HG03354 (cell line): ENCODE results near the gene ALPK3.

Source experiments
- ATAC-seq: cut with Tn5 transposase; IDR thresholded peaks from one replicate; pipeline ENCODE4 v1.9.1; 2021; ENCODE audit warnings: mild to moderate bottlenecking; ENCODE audit not compliant: unreplicated experiment, poor library complexity, severe bottlenecking

Gene ALPK3

GRCh38 chr15:84816694-84817465 lies at the start of gene ALPK3:
Gene ALPK3 (plus strand): TSS chr15:84817356. CDS start chr15:84817453, 97 bp downstream.
- ATAC-seq, result no peak

- no peak for ATAC-seq
These were observed 45.1 kb upstream of the ALPK3 start for GRCh38 chr15:84772031-84772430.

GRCh38 chr15:84772467-84772866 lies 44.7 kb upstream of the ALPK3 start:
- no peak for ATAC-seq

- ATAC-seq, result no peak
These were observed 43.4 kb upstream of the ALPK3 start for GRCh38 chr15:84773716-84774115.

- no peak for ATAC-seq
These were observed 41.2 kb upstream of the ALPK3 start for GRCh38 chr15:84775867-84776449.

- ATAC-seq, result no peak
These were observed 39.0 kb upstream of the ALPK3 start for GRCh38 chr15:84778194-84778593.

GRCh38 chr15:84780492-84780891 lies 36.7 kb upstream of the ALPK3 start:
- ATAC-seq, result no peak

- no peak for ATAC-seq
These were observed 35.7 kb upstream of the ALPK3 start for GRCh38 chr15:84781495-84781894.

- ATAC-seq, result no peak
These were observed 34.8 kb upstream of the ALPK3 start for GRCh38 chr15:84782346-84782745.

- ATAC-seq, result no peak
These were observed 33.5 kb upstream of the ALPK3 start for GRCh38 chr15:84783493-84784251.

GRCh38 chr15:84784262-84784661 lies 32.9 kb upstream of the ALPK3 start:
- ATAC-seq, result no peak

GRCh38 chr15:84785053-84785452 lies 32.1 kb upstream of the ALPK3 start:
- no peak for ATAC-seq

- ATAC-seq, result no peak
These were observed 28.7 kb upstream of the ALPK3 start for GRCh38 chr15:84788500-84788899.

GRCh38 chr15:84789762-84790161 lies 27.4 kb upstream of the ALPK3 start:
- no peak for ATAC-seq

GRCh38 chr15:84790676-84791075 lies 26.5 kb upstream of the ALPK3 start:
- no peak for ATAC-seq

- no peak for ATAC-seq
These were observed 25.4 kb upstream of the ALPK3 start for GRCh38 chr15:84791763-84792162.

- ATAC-seq, result no peak
These were observed 23.6 kb upstream of the ALPK3 start for GRCh38 chr15:84793431-84794161.

GRCh38 chr15:84794162-84794547 lies 23.0 kb upstream of the ALPK3 start:
- no peak for ATAC-seq

GRCh38 chr15:84795186-84795585 lies 22.0 kb upstream of the ALPK3 start:
- ATAC-seq, result no peak

- no peak for ATAC-seq
These were observed 19.9 kb upstream of the ALPK3 start for GRCh38 chr15:84797212-84797611.
